Neural cell (in vitro differentiated cells): Measurements from ENCODE around the gene ADRM1. TPM values are rescaled to one million over a fixed set of nuclear protein-coding genes. Genes with fewer than 3 reads are reported as not detected.

Experiments used
- H2AFZ ChIP-seq: fragments of 200-600, 300-800 bp; sonication (generic), shearing (Covaris generic); 2 replicates; pipeline ENCODE4 v1.6.0; 2014; ENCODE audit warnings: low read depth, mild to moderate bottlenecking, antibody characterized with exemption, low read length, moderate library complexity
- H3F3A ChIP-seq: fragments of 200-600 bp; shearing (Covaris generic); 2 replicates; pipeline ENCODE4 v1.6.1; 2016; ENCODE audit warnings: mild to moderate bottlenecking, moderate library complexity, mixed read lengths, antibody characterized with exemption, low read length; ENCODE audit not compliant: insufficient read depth, poor library complexity, severe bottlenecking
- H3K27ac ChIP-seq: fragments of 200-600, 300-800 bp; sonication (generic), shearing (Covaris generic); 2 replicates; pipeline ENCODE4 v1.5.1; 2014; ENCODE audit warnings: mild to moderate bottlenecking, low read length, moderate library complexity
- H3K27me3 ChIP-seq: fragments of 300-800, 200-600 bp; sonication (generic), shearing (Covaris generic); 2 replicates; pipeline ENCODE4 v1.6.0; 2014; ENCODE audit warnings: mild to moderate bottlenecking, low read depth, low read length, moderate library complexity; ENCODE audit not compliant: insufficient read depth
- H3K36me3 ChIP-seq: fragments of 300-800, 200-600 bp; sonication (generic), shearing (Covaris generic); 2 replicates; pipeline ENCODE4 v1.5.1; 2014; ENCODE audit warnings: mild to moderate bottlenecking, antibody characterized with exemption, low read length, moderate library complexity; ENCODE audit not compliant: insufficient read depth
- H3K4me2 ChIP-seq: fragments of 300-800, 200-600 bp; sonication (generic), shearing (Covaris generic); 2 replicates; pipeline ENCODE4 v1.6.0; 2014; ENCODE audit warnings: mild to moderate bottlenecking, low read length
- H3K4me3 ChIP-seq: fragments of 300-800, 200-600 bp; sonication (generic), shearing (Covaris generic); 2 replicates; pipeline ENCODE4 v1.5.1; 2014; ENCODE audit warnings: mild to moderate bottlenecking, low read length, moderate library complexity
- H3K79me2 ChIP-seq: fragments of 200-600 bp; shearing (Covaris generic); replicated peaks from 2 replicates; pipeline ENCODE4 v1.6.0; 2014; ENCODE audit warnings: mild to moderate bottlenecking, low read length, moderate library complexity; ENCODE audit not compliant: insufficient read depth
- H3K9ac ChIP-seq: fragments of 300-800, 200-600 bp; sonication (generic), shearing (Covaris generic); 2 replicates; pipeline ENCODE4 v1.6.1; 2016; ENCODE audit warnings: mild to moderate bottlenecking, low read length, mixed read lengths
- H3K9me2 ChIP-seq: fragments of 200-600 bp; shearing (Covaris generic); 2 replicates; pipeline ENCODE4 v1.6.1; 2016; ENCODE audit warnings: mild to moderate bottlenecking, low read length, mixed read lengths; ENCODE audit not compliant: insufficient read depth
- H3K9me3 ChIP-seq: fragments of 200-600, 300-800 bp; sonication (generic), shearing (Covaris generic); 2 replicates; pipeline ENCODE4 v1.6.1; 2016; ENCODE audit warnings: mild to moderate bottlenecking, mixed run types, low read length, moderate library complexity, mixed read lengths
- H4K20me1 ChIP-seq: fragments of 200-600 bp; shearing (Covaris generic); 2 replicates; pipeline ENCODE4 v1.6.1; 2016; ENCODE audit warnings: mild to moderate bottlenecking, mixed run types; ENCODE audit not compliant: insufficient read depth
- EZH2 ChIP-seq: fragments of 200-600, 300-800 bp; shearing (Covaris generic), sonication (generic); IDR thresholded peaks from 2 replicates; pipeline ENCODE4 v1.6.1; 2014; ENCODE audit warnings: antibody characterized with exemption, low read length, borderline replicate concordance, mild to moderate bottlenecking; ENCODE audit not compliant: insufficient read depth, poor library complexity, severe bottlenecking
- POLR2AphosphoS5 ChIP-seq: IDR thresholded peaks from 2 replicates; pipeline ENCODE4 v1.6.1; 2012
- RAD21 ChIP-seq: fragments of 450-650 bp; conservative IDR thresholded peaks from 2 replicates; pipeline ENCODE4 v1.6.1; 2014; ENCODE audit warnings: antibody characterized with exemption, mild to moderate bottlenecking, moderate library complexity
- TAF1 ChIP-seq: IDR thresholded peaks from 2 replicates; pipeline ENCODE4 v1.6.1; 2012; ENCODE audit warnings: low read depth
- polyA plus RNA-seq: library from polyadenylated mRNA; depleted of rRNA; stranded (reverse); fragments of >200 nt; gene quantifications from 2 replicates; pipeline ENCODE4 v1.2.3, GENCODE V29; 2014
- TF ChIP-seq, protein P1 (sequence below): fragments of 450-650 bp; IDR thresholded peaks from 2 replicates; pipeline ENCODE4 v1.5.1; 2014; ENCODE audit warnings: antibody characterized with exemption, mild to moderate bottlenecking, moderate library complexity; ENCODE audit not compliant: poor library complexity, severe bottlenecking

Gene ADRM1
- polyA plus RNA-seq, 1 donor from 2014 or later = 111 TPM

DNA sequence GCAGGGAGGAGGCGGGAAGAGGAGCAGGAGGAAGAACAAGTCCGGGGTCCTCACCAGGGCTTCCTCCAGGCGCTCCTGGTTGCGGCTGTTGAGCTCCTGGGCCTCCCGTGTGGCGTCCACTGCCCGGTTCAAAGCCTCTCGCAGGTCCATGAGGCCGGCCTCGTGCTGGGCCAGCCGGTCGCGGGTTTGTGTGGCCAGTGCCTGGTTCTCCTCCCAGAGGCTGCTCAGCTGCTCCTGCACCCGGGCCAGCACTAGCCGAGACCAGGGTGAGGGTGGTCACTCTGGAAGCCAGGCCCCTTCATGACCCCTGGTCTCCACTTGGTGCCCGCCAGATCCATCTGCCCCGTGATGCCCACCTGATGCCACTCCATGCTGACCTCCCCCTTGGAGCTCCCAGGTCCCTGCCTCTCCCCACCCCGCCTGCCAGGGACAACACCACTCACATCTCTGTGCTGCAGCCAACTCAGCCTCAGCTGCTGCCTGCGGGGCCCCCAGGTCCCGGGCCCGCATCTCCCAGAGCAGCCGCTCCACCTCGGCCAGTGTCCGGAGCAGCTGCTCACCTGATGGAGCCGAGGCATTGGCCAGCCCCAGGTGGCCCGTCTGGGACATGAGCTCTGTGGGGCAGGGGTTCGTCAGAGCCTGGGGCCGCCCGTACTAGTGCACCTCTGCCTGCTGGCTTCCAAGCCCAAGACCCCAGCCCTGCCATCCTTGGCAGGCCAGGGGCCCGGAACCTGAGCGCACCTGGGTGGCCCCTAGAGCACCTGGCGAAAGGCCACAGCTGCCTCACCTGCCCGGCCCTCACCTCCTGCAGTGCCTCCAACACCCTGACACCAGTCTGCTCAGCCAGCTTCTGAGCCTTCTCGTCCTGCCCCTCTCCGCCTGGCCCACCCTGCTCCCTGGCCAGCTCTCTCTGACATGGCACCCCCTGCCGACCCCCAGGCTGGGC lies 15.9 kb downstream of the ADRM1 start:
- Histone ChIP-seq H3K9me2 (no peaks in the 10 kb centered on the region), H3K27ac (no peak overlapping the region), H3K79me2 (no peaks in the 10 kb centered on the region), H2AFZ (no peak overlapping the region), H3K9me3 (no peaks in the 10 kb centered on the region), H3K4me3 (no peak overlapping the region), H3K36me3 (no peaks in the 10 kb centered on the region), H3F3A (no peaks in the 10 kb centered on the region), H3K9ac (no peak overlapping the region), H3K27me3 (no peaks in the 10 kb centered on the region), H4K20me1 (no peaks in the 10 kb centered on the region), H3K4me2 (no peak overlapping the region)
- TF ChIP-seq, protein P1, sequence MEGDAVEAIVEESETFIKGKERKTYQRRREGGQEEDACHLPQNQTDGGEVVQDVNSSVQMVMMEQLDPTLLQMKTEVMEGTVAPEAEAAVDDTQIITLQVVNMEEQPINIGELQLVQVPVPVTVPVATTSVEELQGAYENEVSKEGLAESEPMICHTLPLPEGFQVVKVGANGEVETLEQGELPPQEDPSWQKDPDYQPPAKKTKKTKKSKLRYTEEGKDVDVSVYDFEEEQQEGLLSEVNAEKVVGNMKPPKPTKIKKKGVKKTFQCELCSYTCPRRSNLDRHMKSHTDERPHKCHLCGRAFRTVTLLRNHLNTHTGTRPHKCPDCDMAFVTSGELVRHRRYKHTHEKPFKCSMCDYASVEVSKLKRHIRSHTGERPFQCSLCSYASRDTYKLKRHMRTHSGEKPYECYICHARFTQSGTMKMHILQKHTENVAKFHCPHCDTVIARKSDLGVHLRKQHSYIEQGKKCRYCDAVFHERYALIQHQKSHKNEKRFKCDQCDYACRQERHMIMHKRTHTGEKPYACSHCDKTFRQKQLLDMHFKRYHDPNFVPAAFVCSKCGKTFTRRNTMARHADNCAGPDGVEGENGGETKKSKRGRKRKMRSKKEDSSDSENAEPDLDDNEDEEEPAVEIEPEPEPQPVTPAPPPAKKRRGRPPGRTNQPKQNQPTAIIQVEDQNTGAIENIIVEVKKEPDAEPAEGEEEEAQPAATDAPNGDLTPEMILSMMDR = no peak
- TF ChIP-seq TAF1 = no peak
- TF ChIP-seq POLR2AphosphoS5 = no peak
- no peak for TF ChIP-seq RAD21

DNA sequence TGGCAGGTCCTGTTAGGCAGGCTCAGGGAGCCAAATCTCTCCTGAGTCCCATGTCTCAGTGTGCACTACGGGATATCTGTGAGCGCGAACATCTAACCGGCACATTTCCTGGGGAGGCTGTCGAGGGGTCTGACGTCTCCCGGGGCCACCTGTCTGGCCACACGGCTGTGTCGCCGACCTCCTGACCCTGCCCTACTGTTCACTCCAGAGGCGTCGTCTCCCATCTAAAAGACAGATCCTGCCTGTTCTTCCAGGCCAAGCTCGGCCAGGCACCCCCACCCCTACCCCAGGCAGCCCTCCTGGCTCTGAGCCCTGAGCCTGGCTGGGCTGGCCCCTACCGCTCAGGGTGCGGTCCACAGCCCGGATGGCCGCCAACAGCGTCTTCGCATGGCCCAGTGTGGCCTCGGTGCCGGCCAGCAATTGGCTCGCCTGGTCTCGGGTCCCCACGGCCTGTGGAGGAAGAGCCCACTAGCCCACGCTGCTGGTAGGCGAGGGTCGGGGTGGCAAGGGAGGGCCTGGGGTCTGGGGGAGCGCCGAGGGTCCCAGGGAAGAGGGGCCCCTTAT lies 16.6 kb downstream of the ADRM1 start:
- Histone ChIP-seq H3K4me3 (no peak overlapping the region), H3K4me2 (no peak overlapping the region), H3K27me3 (no peaks in the 10 kb centered on the region), H3K9me2 (no peaks in the 10 kb centered on the region), H3K79me2 (no peaks in the 10 kb centered on the region), H3K9ac (no peak overlapping the region), H3K9me3 (no peaks in the 10 kb centered on the region), H3F3A (no peaks in the 10 kb centered on the region), H4K20me1 (no peaks in the 10 kb centered on the region), H3K27ac (no peak overlapping the region), H3K36me3 (no peaks in the 10 kb centered on the region), H2AFZ (no peak overlapping the region)
- TF ChIP-seq, protein P1 = no peak

DNA sequence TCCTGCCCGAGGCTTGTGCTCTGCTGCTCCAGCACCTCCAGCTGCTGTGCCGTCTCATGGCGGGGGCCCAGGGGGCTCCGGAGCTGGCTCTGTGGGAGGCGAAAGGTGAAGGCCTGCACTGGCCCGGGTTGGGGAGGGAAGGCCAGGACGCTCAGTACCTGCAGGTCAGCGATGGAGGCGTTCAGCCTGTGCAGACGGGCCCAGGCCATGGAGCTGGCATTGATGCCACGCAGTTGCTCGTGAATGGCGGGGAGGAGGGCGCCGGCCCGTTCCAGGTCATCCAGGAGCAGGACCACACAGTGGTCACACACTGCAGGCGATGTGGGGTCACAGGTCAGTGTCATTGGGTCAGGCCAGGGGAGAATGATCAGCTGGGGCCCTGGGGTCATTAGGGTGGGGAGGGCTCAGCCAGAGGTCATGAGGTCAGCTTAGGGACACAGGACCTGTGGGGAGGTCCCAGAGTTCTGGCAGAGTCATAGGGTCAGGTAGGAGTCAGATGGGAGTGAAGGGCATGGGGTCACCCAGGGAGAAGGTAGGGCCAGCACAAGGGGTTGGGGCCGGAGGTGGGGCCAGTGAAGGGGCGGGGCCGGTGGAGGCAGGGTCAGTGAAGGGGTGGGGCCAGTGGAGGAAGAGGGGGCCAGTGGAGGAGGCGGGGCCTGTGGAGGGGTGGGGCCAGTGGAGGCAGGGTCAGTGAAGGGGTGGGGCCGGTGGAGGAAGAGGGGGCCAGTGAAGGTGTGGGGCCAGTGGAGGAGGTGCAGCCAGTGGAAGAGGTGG lies 18.0 kb downstream of the ADRM1 start:
- no peaks in the 10 kb centered on the region for H3F3A ChIP-seq
- no peaks in the 10 kb centered on the region for H3K36me3 ChIP-seq
- TF ChIP-seq, protein P1 = no peak
- TF ChIP-seq EZH2 (no peak), TAF1 (no peak)
- H3K79me2 ChIP-seq = no peaks in the 10 kb centered on the region
- no peaks in the 10 kb centered on the region for H3K9me3 ChIP-seq
- H3K4me3 ChIP-seq = no peak overlapping the region
- no peak overlapping the region for H2AFZ ChIP-seq
- H3K9me2 ChIP-seq = no peaks in the 10 kb centered on the region
- no peaks in the 10 kb centered on the region for H4K20me1 ChIP-seq
- no peak overlapping the region for H3K4me2 ChIP-seq
- H3K27me3 ChIP-seq = no peaks in the 10 kb centered on the region
- H3K9ac ChIP-seq = no peak overlapping the region
- no peak overlapping the region for H3K27ac ChIP-seq
